DMS79 (cell line): ENCODE measurements around the gene RBM12.
"Not testable (repeated sequence)": the region's sequence is repeated elsewhere in the genome, so short reads cannot be mapped to it uniquely, and the experiment has no call there.

ENCODE experiments used
- DNase-seq: peaks from one replicate; lab custom pipeline; 2025; lab: John Stamatoyannopoulos, UW

Gene RBM12

GRCh38 chr20:35698298-35699126, 33.8 kb upstream of the RBM12 start:
- no peak for DNase-seq

GRCh38 chr20:35697696-35698297, 33.1 kb upstream of the RBM12 start:
- DNase-seq: no peak

- DNase-seq: no peak
Observed at GRCh38 chr20:35695978-35696377, 31.3 kb upstream of the RBM12 start.

- no peak for DNase-seq
Observed at GRCh38 chr20:35695245-35695749, 30.6 kb upstream of the RBM12 start.

- no peak for DNase-seq
Observed at GRCh38 chr20:35690265-35690664, 25.6 kb upstream of the RBM12 start.

GRCh38 chr20:35686872-35687271, 22.2 kb upstream of the RBM12 start:
- not testable (repeated sequence) for DNase-seq

GRCh38 chr20:35685368-35685767, 20.7 kb upstream of the RBM12 start:
- DNase-seq: not testable (repeated sequence)

- no peak for DNase-seq
Observed at GRCh38 chr20:35681960-35682359, 17.3 kb upstream of the RBM12 start.

GRCh38 chr20:35680452-35681183, 15.9 kb upstream of the RBM12 start:
- DNase-seq: no peak

- no peak for DNase-seq
Observed at GRCh38 chr20:35674921-35675320, 10.2 kb upstream of the RBM12 start.

GRCh38 chr20:35673884-35674283, 9.2 kb upstream of the RBM12 start:
- DNase-seq: no peak

GRCh38 chr20:35669681-35670080, 5.0 kb upstream of the RBM12 start:
- DNase-seq: no peak

- DNase-seq: no peak
Observed at GRCh38 chr20:35669221-35669620, 4.5 kb upstream of the RBM12 start.

- DNase-seq: no peak
Observed at GRCh38 chr20:35665949-35666288, 1.2 kb upstream of the RBM12 start.

GRCh38 chr20:35663516-35664465, 909 bp downstream of the RBM12 start:
- DNase-seq: peak; percentile 70

- no peak for DNase-seq
Observed at GRCh38 chr20:35662551-35662950, 2.1 kb downstream of the RBM12 start.

- no peak for DNase-seq
Observed at GRCh38 chr20:35661908-35662307, 2.8 kb downstream of the RBM12 start.

GRCh38 chr20:35661053-35661452, 3.6 kb downstream of the RBM12 start:
- no peak for DNase-seq

GRCh38 chr20:35660122-35660937, 4.4 kb downstream of the RBM12 start:
- DNase-seq: no peak

- no peak for DNase-seq
Observed at GRCh38 chr20:35657271-35657670, 7.4 kb downstream of the RBM12 start.

GRCh38 chr20:35654415-35654814, 10.3 kb downstream of the RBM12 start:
- DNase-seq: no peak
